Fibroblast of mammary gland (primary cell): Measurements from ENCODE around the gene C15orf40.
A peak's percentile ranks its signal among the peaks of the same experiment; 100 is the strongest.
"Not testable (repeated sequence)": the region's sequence is repeated elsewhere in the genome, so short reads cannot be mapped to it uniquely, and the experiment has no call there.

ENCODE experiments used
- DNase-seq: peaks from one replicate; pipeline ENCODE4 v3.0.0-alpha.2; 2010; ENCODE audit warnings: low read depth
- H3K4me3 ChIP-seq: 2 replicates; pipeline ENCODE4 v1.5.1; 2011; ENCODE audit warnings: low read depth, mild to moderate bottlenecking, low read length, moderate library complexity; ENCODE audit not compliant: control insufficient read depth
- CTCF ChIP-seq: conservative IDR thresholded peaks from 2 replicates; pipeline ENCODE4 v1.5.1; 2011; ENCODE audit warnings: low read depth, low read length, inconsistent platforms; ENCODE audit not compliant: control insufficient read depth, insufficient read depth

C15orf40 gene

GRCh38 chr15:82943176-82943575, 68.3 kb downstream of the C15orf40 start:
- no peak for TF ChIP-seq CTCF
- H3K4me3 ChIP-seq = no peak overlapping the region
- DNase-seq = no peak

DNA sequence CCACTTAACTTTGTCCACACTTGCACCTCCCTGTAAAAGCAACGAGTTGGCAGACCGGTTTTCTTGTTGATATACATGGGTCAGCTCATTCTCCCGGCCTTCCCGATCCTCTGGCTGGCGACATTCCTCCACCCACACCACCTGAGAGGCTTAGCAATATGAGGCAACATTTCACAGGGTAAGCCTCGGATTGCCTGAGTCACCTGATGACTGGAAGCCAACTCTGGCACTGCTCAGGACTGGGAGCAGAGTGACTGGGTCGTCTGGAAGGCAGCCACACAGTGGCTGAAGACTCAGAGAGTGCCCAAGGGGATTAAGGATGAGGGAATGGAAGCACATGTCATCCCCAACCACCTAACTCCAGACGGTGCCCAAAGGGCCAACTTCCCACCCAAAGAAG, 68.7 kb downstream of the C15orf40 start:
- no peak for TF ChIP-seq CTCF
- peak; percentile 55 for DNase-seq
- H3K4me3 ChIP-seq = no peak overlapping the region

GRCh38 chr15:82939678-82940077, 71.8 kb downstream of the C15orf40 start:
- H3K4me3 ChIP-seq, DNase-seq: not testable (repeated sequence)
